ENCODE results near the gene ARTN. TPM values are rescaled to one million over a fixed set of nuclear protein-coding genes. Genes with fewer than 3 reads are reported as not detected.

The ARTN gene
- total RNA-seq, 1 experiment from 2014 or later = 10.6 TPM

DNA sequence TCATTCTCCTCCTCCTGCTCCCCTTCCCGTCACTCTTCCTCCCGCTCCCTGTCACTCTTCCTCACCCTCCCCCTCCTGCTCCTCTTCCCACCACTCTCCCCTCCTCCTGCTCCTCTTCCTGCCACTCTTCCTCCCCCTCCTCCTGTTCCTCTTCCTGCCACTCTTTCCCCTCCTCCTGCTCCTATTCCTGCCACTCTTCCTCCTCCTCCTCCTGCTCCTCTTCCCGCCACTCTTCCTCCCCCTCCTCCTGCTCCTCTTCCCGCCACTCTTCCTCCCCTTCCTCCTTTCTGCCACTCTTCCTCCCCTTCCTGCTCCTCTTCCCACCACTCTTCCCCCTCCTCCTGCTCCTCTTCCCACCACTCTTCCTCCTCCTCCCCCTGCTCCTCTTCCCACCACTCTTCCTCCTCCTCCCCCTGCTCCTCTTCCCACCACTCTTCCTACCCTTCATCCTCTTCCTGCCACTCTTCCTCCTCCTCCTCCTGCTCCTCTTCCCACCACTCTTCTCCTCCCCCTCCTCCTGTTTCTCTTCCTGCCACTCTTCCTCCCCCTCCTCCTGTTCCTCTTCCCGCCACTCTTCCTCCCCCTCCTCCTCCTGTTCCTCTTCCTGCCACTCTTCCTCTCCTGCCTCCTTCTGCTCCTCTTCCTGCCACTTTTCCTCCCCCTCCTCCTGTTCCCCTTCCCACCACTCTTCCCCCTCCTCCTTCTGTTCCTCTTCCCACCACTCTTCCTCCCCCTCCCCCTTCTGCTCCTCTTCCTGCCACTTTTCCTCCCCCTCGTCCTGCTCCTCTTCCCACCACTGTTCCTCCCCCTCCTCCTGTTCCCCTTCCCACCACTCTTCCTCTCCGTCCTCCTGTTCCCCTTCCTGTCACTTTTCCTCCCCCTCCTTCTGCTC is 28.7 kb upstream of the ARTN start:
- Histone ChIP-seq H2BK12ac (ENCODE audit: insufficient read length, low read depth, low read length) (no peak overlapping the region), H3K9ac (ENCODE audit: extremely low read depth, insufficient read length, low read length) (no peak overlapping the region), H3K4me2 (ENCODE audit: insufficient read depth, insufficient read length, low read length) (no peak overlapping the region), H4K5ac (ENCODE audit: insufficient read length, low read depth, low read length) (no peak overlapping the region), H2AK5ac (ENCODE audit: insufficient read length, low read length) (no peak overlapping the region), H4K20me1 (ENCODE audit: control insufficient read depth, insufficient read depth, insufficient read length) (no peaks in the 10 kb centered on the region), H2BK15ac (ENCODE audit: low read depth, low read length) (no peak overlapping the region), H3K56ac (ENCODE audit: insufficient read length, low read depth, low read length) (no peak overlapping the region), H3K23ac (ENCODE audit: insufficient read length, low read depth, low read length) (no peak overlapping the region), H3K79me1 (ENCODE audit: insufficient read depth, low read depth, low read length, poor library complexity, severe bottlenecking) (no peaks in the 10 kb centered on the region), H3K4ac (ENCODE audit: low read depth, low read length) (no peak overlapping the region), H3K4me1 (ENCODE audit: insufficient read depth, low read length) (no peaks in the 10 kb centered on the region), H3K18ac (ENCODE audit: insufficient read length, low read depth, low read length) (no peak overlapping the region), H3T11ph (ENCODE audit: low read length) (no peak overlapping the region), H2BK120ac (ENCODE audit: low read depth, low read length, poor library complexity, severe bottlenecking) (no peak overlapping the region), H3K27ac (ENCODE audit: insufficient read length, low read depth, low read length) (no peak overlapping the region), H4K8ac (replicated peaks; ENCODE audit: insufficient read length, low read depth, low read length) (no peak overlapping the region), H2BK20ac (ENCODE audit: low read depth, low read length, poor library complexity, severe bottlenecking) (no peak overlapping the region), H3K79me2 (ENCODE audit: insufficient read depth, low read length) (no peaks in the 10 kb centered on the region), H4K91ac (ENCODE audit: insufficient read length, low read depth, low read length) (no peak overlapping the region), H3K9me3 (ENCODE audit: control insufficient read depth, low read depth, low read length) (no peaks in the 10 kb centered on the region), H3K27me3 (ENCODE audit: insufficient read depth, low read length) (no peaks in the 10 kb centered on the region), H3K23me2 (ENCODE audit: insufficient read length, low read depth, low read length, poor library complexity, severe bottlenecking) (no peaks in the 10 kb centered on the region), H3K14ac (ENCODE audit: insufficient read depth, low read length) (no peak overlapping the region), H2AFZ (ENCODE audit: low read length) (no peak overlapping the region), H2BK5ac (ENCODE audit: insufficient read length, low read length) (no peak overlapping the region)
- Mint-ChIP-seq H3K27me3 (ENCODE audit: low read depth) (peaks cover 5% of the 10 kb centered on the region), H3K9me3 (no peaks in the 10 kb centered on the region), H3K36me3 (ENCODE audit: insufficient read depth in 1 of 3, low read depth in 3 of 3) (peaks cover 0 to 2% (median 0%) of the 10 kb centered on the region in 3 experiments; a peak in 2 of 7 replicates), H3K4me1 (0 out of 4 replicates have a peak, but pooled peaks cover 0 to 2% of the 10 kb centered on the region in 2 experiments), H3K4me3 (no peak overlapping the region), H3K27ac (no peak overlapping the region)
- DNase-seq = no peak
- TF ChIP-seq, protein P1, sequence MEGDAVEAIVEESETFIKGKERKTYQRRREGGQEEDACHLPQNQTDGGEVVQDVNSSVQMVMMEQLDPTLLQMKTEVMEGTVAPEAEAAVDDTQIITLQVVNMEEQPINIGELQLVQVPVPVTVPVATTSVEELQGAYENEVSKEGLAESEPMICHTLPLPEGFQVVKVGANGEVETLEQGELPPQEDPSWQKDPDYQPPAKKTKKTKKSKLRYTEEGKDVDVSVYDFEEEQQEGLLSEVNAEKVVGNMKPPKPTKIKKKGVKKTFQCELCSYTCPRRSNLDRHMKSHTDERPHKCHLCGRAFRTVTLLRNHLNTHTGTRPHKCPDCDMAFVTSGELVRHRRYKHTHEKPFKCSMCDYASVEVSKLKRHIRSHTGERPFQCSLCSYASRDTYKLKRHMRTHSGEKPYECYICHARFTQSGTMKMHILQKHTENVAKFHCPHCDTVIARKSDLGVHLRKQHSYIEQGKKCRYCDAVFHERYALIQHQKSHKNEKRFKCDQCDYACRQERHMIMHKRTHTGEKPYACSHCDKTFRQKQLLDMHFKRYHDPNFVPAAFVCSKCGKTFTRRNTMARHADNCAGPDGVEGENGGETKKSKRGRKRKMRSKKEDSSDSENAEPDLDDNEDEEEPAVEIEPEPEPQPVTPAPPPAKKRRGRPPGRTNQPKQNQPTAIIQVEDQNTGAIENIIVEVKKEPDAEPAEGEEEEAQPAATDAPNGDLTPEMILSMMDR (conservative IDR thresholded peaks at IDR 0.05) = no peak
- no CpG with 5 or more reads among the region's 7 CpGs for WGBS (ENCODE audit: extremely low coverage, insufficient read length, low lambda C conversion rate)
